Mesendoderm (in vitro differentiated cells): ENCODE data around the gene JCAD.

Experiments used
- DNase-seq: peaks from one replicate; pipeline ENCODE4 v3.0.0; 2013
- H2AK5ac ChIP-seq: 2 replicates; pipeline ENCODE4 v1.6.1; 2013; ENCODE audit warnings: low read length, inconsistent platforms
- H2BK120ac ChIP-seq: 2 replicates; pipeline ENCODE4 v1.6.1; 2013; ENCODE audit warnings: low read depth, mild to moderate bottlenecking, low read length, moderate library complexity, mixed read lengths
- H2BK15ac ChIP-seq: replicated peaks from 2 replicates; pipeline ENCODE4 v1.6.1; 2013; ENCODE audit warnings: low read depth, mild to moderate bottlenecking, moderate library complexity
- H2BK5ac ChIP-seq: 2 replicates; pipeline ENCODE4 v1.6.1; 2013; ENCODE audit warnings: low read length, inconsistent platforms
- H3K18ac ChIP-seq: 2 replicates; pipeline ENCODE4 v1.6.1; 2013; ENCODE audit warnings: mild to moderate bottlenecking, low read length, mixed read lengths
- H3K23ac ChIP-seq: one replicate; pipeline ENCODE4 v1.6.1; 2013; ENCODE audit warnings: low read length
- H3K27ac ChIP-seq: 2 replicates; pipeline ENCODE4 v1.5.1; 2013; ENCODE audit warnings: low read depth, mild to moderate bottlenecking, inconsistent platforms, low read length, moderate library complexity
- H3K27me3 ChIP-seq: 2 replicates; pipeline ENCODE4 v1.6.1; 2013; ENCODE audit warnings: low read length, control low read depth, mild to moderate bottlenecking, inconsistent platforms; ENCODE audit not compliant: insufficient read depth, poor library complexity
- H3K36me3 ChIP-seq: 2 replicates; pipeline ENCODE4 v1.6.1; 2013; ENCODE audit warnings: low read length, inconsistent platforms; ENCODE audit not compliant: control insufficient read depth, insufficient read depth
- H3K4ac ChIP-seq: one replicate; pipeline ENCODE4 v1.6.1; 2013; ENCODE audit warnings: low read depth, mild to moderate bottlenecking, low read length, moderate library complexity
- H3K4me1 ChIP-seq: 2 replicates; pipeline ENCODE4 v1.6.1; 2013; ENCODE audit warnings: low read depth, low read length, inconsistent platforms; ENCODE audit not compliant: control insufficient read depth
- H3K4me2 ChIP-seq: 2 replicates; pipeline ENCODE4 v1.6.1; 2013; ENCODE audit warnings: low read length
- H3K4me3 ChIP-seq: 2 replicates; pipeline ENCODE4 v1.5.1; 2013; ENCODE audit warnings: mild to moderate bottlenecking, low read length
- H3K56ac ChIP-seq: one replicate; pipeline ENCODE4 v1.6.1; 2013; ENCODE audit warnings: low read length
- H3K79me1 ChIP-seq: 2 replicates; pipeline ENCODE4 v1.6.1; 2013; ENCODE audit warnings: low read length, inconsistent platforms
- H3K79me2 ChIP-seq: 2 replicates; pipeline ENCODE4 v1.6.1; 2013; ENCODE audit warnings: mild to moderate bottlenecking, low read length; ENCODE audit not compliant: control insufficient read depth, insufficient read depth
- H3K9ac ChIP-seq: 2 replicates; pipeline ENCODE4 v1.6.1; 2013; ENCODE audit warnings: low read length, inconsistent platforms
- H4K5ac ChIP-seq: one replicate; pipeline ENCODE4 v1.6.1; 2013; ENCODE audit warnings: low read length
- H4K8ac ChIP-seq: one replicate; pipeline ENCODE4 v1.6.1; 2013; ENCODE audit warnings: low read depth, mild to moderate bottlenecking, control low read depth, low read length, moderate library complexity
- WGBS: extraction: QIAGEN DNeasy Blood & Tissue Kit; methylation state at CpG from one replicate; pipeline ENCODE4 v1.1.7; 2013; ENCODE audit warnings: low lambda C conversion rate, missing lambda C conversion rate; ENCODE audit not compliant: insufficient coverage; ENCODE audit errors: extremely low coverage; 5-methylcytosine and 5-hydroxymethylcytosine counted together

The JCAD gene

GRCh38 chr10:30072068-30072467 lies 12.7 kb upstream of the JCAD start:
- Histone ChIP-seq H3K18ac (no peak overlapping the region), H3K4ac (no peak overlapping the region), H2BK15ac (no peak overlapping the region), H3K4me1 (peaks cover 6% of the 10 kb centered on the region), H4K8ac (no peak overlapping the region), H3K79me1 (no peaks in the 10 kb centered on the region), H3K4me2 (no peak overlapping the region), H3K27ac (no peak overlapping the region), H3K36me3 (no peaks in the 10 kb centered on the region), H3K27me3 (no peaks in the 10 kb centered on the region), H3K56ac (no peak overlapping the region), H2BK5ac (no peak overlapping the region), H3K4me3 (no peak overlapping the region), H3K9ac (no peak overlapping the region), H2BK120ac (no peak overlapping the region), H3K23ac (no peak overlapping the region), H4K5ac (no peak overlapping the region), H3K79me2 (no peaks in the 10 kb centered on the region), H2AK5ac (no peak overlapping the region)
- no peak for DNase-seq

- Histone ChIP-seq H3K56ac (no peak overlapping the region), H4K8ac (no peak overlapping the region), H2BK15ac (no peak overlapping the region), H2BK5ac (peak overlapping the region; percentile 22), H3K18ac (no peak overlapping the region), H3K4ac (no peak overlapping the region), H2AK5ac (no peak overlapping the region), H3K27me3 (no peaks in the 10 kb centered on the region), H4K5ac (no peak overlapping the region), H3K23ac (no peak overlapping the region), H3K4me1 (peaks cover 6% of the 10 kb centered on the region), H3K27ac (no peak overlapping the region), H2BK120ac (no peak overlapping the region), H3K4me2 (no peak overlapping the region), H3K79me1 (no peaks in the 10 kb centered on the region), H3K79me2 (no peaks in the 10 kb centered on the region), H3K36me3 (no peaks in the 10 kb centered on the region), H3K4me3 (no peak overlapping the region), H3K9ac (no peak overlapping the region)
- no CpG with 5 or more reads among the region's 11 CpGs for WGBS
- DNase-seq = peak; percentile 89
These were observed 10.8 kb upstream of the JCAD start for GRCh38 chr10:30070001-30070685.

- Histone ChIP-seq H3K4me1 (peaks cover 6% of the 10 kb centered on the region), H3K4ac (no peak overlapping the region), H3K79me2 (no peaks in the 10 kb centered on the region), H3K9ac (no peak overlapping the region), H4K5ac (no peak overlapping the region), H2BK5ac (no peak overlapping the region), H3K36me3 (no peaks in the 10 kb centered on the region), H3K23ac (no peak overlapping the region), H3K27me3 (no peaks in the 10 kb centered on the region), H3K4me2 (no peak overlapping the region), H3K79me1 (no peaks in the 10 kb centered on the region), H2BK15ac (no peak overlapping the region), H2AK5ac (no peak overlapping the region), H3K18ac (no peak overlapping the region), H4K8ac (no peak overlapping the region), H3K56ac (no peak overlapping the region), H3K27ac (no peak overlapping the region), H3K4me3 (no peak overlapping the region), H2BK120ac (no peak overlapping the region)
- DNase-seq = peak; percentile 77
- no CpG with 5 or more reads among the region's 4 CpGs for WGBS
These were observed 9.3 kb upstream of the JCAD start for GRCh38 chr10:30068492-30069223.

- no CpG with 5 or more reads among the region's 3 CpGs for WGBS
These were observed 3.7 kb upstream of the JCAD start for GRCh38 chr10:30063099-30063498.

GRCh38 chr10:30062582-30062981 lies 3.2 kb upstream of the JCAD start:
- Histone ChIP-seq H3K36me3 (no peaks in the 10 kb centered on the region), H3K4ac (no peak overlapping the region), H3K18ac (no peak overlapping the region), H2BK15ac (no peak overlapping the region), H3K27me3 (no peaks in the 10 kb centered on the region), H3K56ac (no peak overlapping the region), H3K27ac (no peak overlapping the region), H2BK5ac (no peak overlapping the region), H2BK120ac (no peak overlapping the region), H3K79me2 (no peaks in the 10 kb centered on the region), H3K4me3 (no peak overlapping the region), H2AK5ac (no peak overlapping the region), H4K5ac (no peak overlapping the region), H3K9ac (no peak overlapping the region), H4K8ac (no peak overlapping the region), H3K4me1 (peaks cover 6% of the 10 kb centered on the region), H3K79me1 (no peaks in the 10 kb centered on the region), H3K23ac (no peak overlapping the region), H3K4me2 (no peak overlapping the region)
- WGBS = no CpG with 5 or more reads among the region's 8 CpGs
- DNase-seq = no peak

More at GRCh38 chr10:30063099-30063498, 3.7 kb upstream of the JCAD start:
- H3K4me3 ChIP-seq = no peak overlapping the region
- H2BK5ac ChIP-seq = no peak overlapping the region
- no peak overlapping the region for H3K4me2 ChIP-seq
- H3K23ac ChIP-seq = no peak overlapping the region
- no peak overlapping the region for H3K56ac ChIP-seq
- no peaks in the 10 kb centered on the region for H3K79me2 ChIP-seq
- no peaks in the 10 kb centered on the region for H3K27me3 ChIP-seq
- no peak overlapping the region for H4K8ac ChIP-seq
- no peak overlapping the region for H2AK5ac ChIP-seq
- no peak overlapping the region for H2BK15ac ChIP-seq
- H3K27ac ChIP-seq = no peak overlapping the region
- H3K36me3 ChIP-seq = no peaks in the 10 kb centered on the region
- no peak overlapping the region for H4K5ac ChIP-seq
- H3K4ac ChIP-seq = no peak overlapping the region
- no peak for DNase-seq
- H3K9ac ChIP-seq = no peak overlapping the region
- no peaks in the 10 kb centered on the region for H3K79me1 ChIP-seq
- peaks cover 5% of the 10 kb centered on the region for H3K4me1 ChIP-seq
- no peak overlapping the region for H3K18ac ChIP-seq
- H2BK120ac ChIP-seq = no peak overlapping the region
